ENCODE data around the gene TAF7. TPM values are rescaled to one million over a fixed set of nuclear protein-coding genes. Genes with fewer than 3 reads are reported as not detected.

TAF7 gene
- 78.7 and 81.5 TPM in 2 replicates for total RNA-seq

GRCh38 chr5:141320225-141321169 is at the start of gene TAF7:
TAF7 (minus strand) TSS chr5:141320784; CDS start chr5:141320044, 740 bp downstream.

GRCh38 chr5:141363952-141364660 is 43.5 kb upstream of the TAF7 start, which contains the start of gene PCDHGA5:
PCDHGA5 (plus strand) TSS chr5:141364162; CDS start chr5:141364331, 169 bp downstream.

GRCh38 chr5:141359790-141360426 is 39.3 kb upstream of the TAF7 start, which contains the start of gene PCDHGB2:
PCDHGB2 (plus strand) TSS chr5:141359994; CDS start chr5:141360136, 142 bp downstream.

GRCh38 chr5:141354900-141355469 is 34.4 kb upstream of the TAF7 start, which contains the start of gene PCDHGA4:
PCDHGA4 (plus strand) TSS chr5:141355021; CDS start chr5:141355108, 87 bp downstream.

GRCh38 chr5:141349917-141350619 is 29.5 kb upstream of the TAF7 start, which contains the start of gene PCDHGB1:
PCDHGB1 (plus strand) TSS chr5:141350099; CDS start chr5:141350261, 162 bp downstream.

GRCh38 chr5:141343242-141343952 is 22.8 kb upstream of the TAF7 start, which contains the start of gene PCDHGA3:
PCDHGA3 (plus strand) TSS chr5:141343829; CDS start chr5:141344034, 205 bp downstream.

GRCh38 chr5:141338538-141339306 is 18.1 kb upstream of the TAF7 start, which contains the start of gene PCDHGA2:
PCDHGA2 (plus strand) TSS chr5:141338760.

GRCh38 chr5:141330299-141331080 is 9.9 kb upstream of the TAF7 start, which contains the start of gene PCDHGA1:
PCDHGA1 (plus strand) TSS chr5:141330514.

GRCh38 chr5:141303756-141304155 is 16.8 kb downstream of the TAF7 start, which contains the start of gene SLC25A2:
SLC25A2 (minus strand) TSS chr5:141304049; CDS start chr5:141303865, 184 bp downstream.

Other genes starting within 250 kb of the TAF7 start
- gene PCDHB2, start 226.2 kb downstream of the TAF7 start, total RNA-seq, result 0.22 and 1.7 TPM in 2 replicates
- 0.22 and 0.69 TPM in 2 replicates for gene PCDHB3, start 220.3 kb downstream of the TAF7 start, total RNA-seq
- 0.09 and 0.22 TPM in 2 replicates for gene PCDHB4, start 199.0 kb downstream of the TAF7 start, total RNA-seq
- 0.43 and 0.87 TPM in 2 replicates for gene PCDHB5, start 185.6 kb downstream of the TAF7 start, total RNA-seq
- gene PCDHB6, start 170.7 kb downstream of the TAF7 start, total RNA-seq, result 0.09 and 0.11 TPM in 2 replicates
- 0.87 and 1.8 TPM in 2 replicates for gene PCDHB7, start 148.1 kb downstream of the TAF7 start, total RNA-seq
- gene PCDHB8, start 143.0 kb downstream of the TAF7 start, total RNA-seq, result 0.43 and 0.65 TPM in 2 replicates
- 0.33 and 0.69 TPM in 2 replicates for gene PCDHB16, start 138.4 kb downstream of the TAF7 start, total RNA-seq
- gene PCDHB9, start 133.6 kb downstream of the TAF7 start, total RNA-seq, result 0.22 and 0.26 TPM in 2 replicates
- 0.98 and 1.0 TPM in 2 replicates for gene PCDHB10, start 128.4 kb downstream of the TAF7 start, total RNA-seq
- gene PCDHB11, start 121.2 kb downstream of the TAF7 start, total RNA-seq, result 0.43 and 0.77 TPM in 2 replicates
- gene PCDHB12, start 112.1 kb downstream of the TAF7 start, total RNA-seq, result 0.33 and 0.60 TPM in 2 replicates
- 1.1 and 1.3 TPM in 2 replicates for gene PCDHB13, start 106.9 kb downstream of the TAF7 start, total RNA-seq
- 0.86 and 0.98 TPM in 2 replicates for gene PCDHB14, start 97.4 kb downstream of the TAF7 start, total RNA-seq
- gene PCDHB15, start 75.4 kb downstream of the TAF7 start, total RNA-seq, result 0.43 and 0.86 TPM in 2 replicates
- 0.09 and 0.22 TPM in 2 replicates for gene SLC25A2, start 16.7 kb downstream of the TAF7 start, total RNA-seq
- gene PCDHGA1, start 9.7 kb upstream of the TAF7 start, total RNA-seq, result 0.34 and 0.43 TPM in 2 replicates
- gene PCDHGA2, start 18.0 kb upstream of the TAF7 start, total RNA-seq, result 0.86 and 1.1 TPM in 2 replicates
- 0.54 and 0.69 TPM in 2 replicates for gene PCDHGA3, start 23.0 kb upstream of the TAF7 start, total RNA-seq
- gene PCDHGB1, start 29.3 kb upstream of the TAF7 start, total RNA-seq, result 0.76 and 1.6 TPM in 2 replicates
- gene PCDHGA4, start 34.2 kb upstream of the TAF7 start, total RNA-seq, result 2.0 and 2.6 TPM in 2 replicates
- 1.3 and 2.7 TPM in 2 replicates for gene PCDHGB2, start 39.2 kb upstream of the TAF7 start, total RNA-seq
- gene PCDHGA5, start 43.4 kb upstream of the TAF7 start, total RNA-seq, result 0.43 and 0.77 TPM in 2 replicates
- gene PCDHGB3, start 49.5 kb upstream of the TAF7 start, total RNA-seq, result 2.6 and 4.3 TPM in 2 replicates
- gene PCDHGA6, start 53.1 kb upstream of the TAF7 start, total RNA-seq, result 2.4 and 2.9 TPM in 2 replicates
- 0.65 and 1.4 TPM in 2 replicates for gene PCDHGA7, start 62.0 kb upstream of the TAF7 start, total RNA-seq
- gene PCDHGB4, start 66.9 kb upstream of the TAF7 start, total RNA-seq, result 6.7 and 11.3 TPM in 2 replicates
- 0.54 and 1.5 TPM in 2 replicates for gene PCDHGA8, start 71.8 kb upstream of the TAF7 start, total RNA-seq
- gene PCDHGB5, start 77.2 kb upstream of the TAF7 start, total RNA-seq, result 8.3 and 11.8 TPM in 2 replicates
- 2.0 and 3.2 TPM in 2 replicates for gene PCDHGA9, start 82.0 kb upstream of the TAF7 start, total RNA-seq
- gene PCDHGB6, start 87.2 kb upstream of the TAF7 start, total RNA-seq, result 2.1 and 3.7 TPM in 2 replicates
- gene PCDHGA10, start 92.2 kb upstream of the TAF7 start, total RNA-seq, result 5.2 and 6.0 TPM in 2 replicates
- 10.9 and 11.5 TPM in 2 replicates for gene PCDHGB7, start 96.9 kb upstream of the TAF7 start, total RNA-seq
- 6.7 and 7.5 TPM in 2 replicates for gene PCDHGA11, start 100.3 kb upstream of the TAF7 start, total RNA-seq
- gene PCDHGA12, start 109.7 kb upstream of the TAF7 start, total RNA-seq, result 1.5 and 4.9 TPM in 2 replicates
- gene PCDHGC3, start 155.2 kb upstream of the TAF7 start, total RNA-seq, result 17.4 and 20.5 TPM in 2 replicates
- 0.65 and 0.95 TPM in 2 replicates for gene PCDHGC4, start 164.2 kb upstream of the TAF7 start, total RNA-seq
- gene PCDHGC5, start 168.3 kb upstream of the TAF7 start, total RNA-seq, result 0.33 and 0.52 TPM in 2 replicates

All from dermis lymphatic vessel endothelial cell (primary cell).